ENCODE measurements around the gene KCNC3.
"Not testable (repeated sequence)": the region's sequence is repeated elsewhere in the genome, so short reads cannot be mapped to it uniquely, and the experiment has no call there.

The KCNC3 gene

DNA sequence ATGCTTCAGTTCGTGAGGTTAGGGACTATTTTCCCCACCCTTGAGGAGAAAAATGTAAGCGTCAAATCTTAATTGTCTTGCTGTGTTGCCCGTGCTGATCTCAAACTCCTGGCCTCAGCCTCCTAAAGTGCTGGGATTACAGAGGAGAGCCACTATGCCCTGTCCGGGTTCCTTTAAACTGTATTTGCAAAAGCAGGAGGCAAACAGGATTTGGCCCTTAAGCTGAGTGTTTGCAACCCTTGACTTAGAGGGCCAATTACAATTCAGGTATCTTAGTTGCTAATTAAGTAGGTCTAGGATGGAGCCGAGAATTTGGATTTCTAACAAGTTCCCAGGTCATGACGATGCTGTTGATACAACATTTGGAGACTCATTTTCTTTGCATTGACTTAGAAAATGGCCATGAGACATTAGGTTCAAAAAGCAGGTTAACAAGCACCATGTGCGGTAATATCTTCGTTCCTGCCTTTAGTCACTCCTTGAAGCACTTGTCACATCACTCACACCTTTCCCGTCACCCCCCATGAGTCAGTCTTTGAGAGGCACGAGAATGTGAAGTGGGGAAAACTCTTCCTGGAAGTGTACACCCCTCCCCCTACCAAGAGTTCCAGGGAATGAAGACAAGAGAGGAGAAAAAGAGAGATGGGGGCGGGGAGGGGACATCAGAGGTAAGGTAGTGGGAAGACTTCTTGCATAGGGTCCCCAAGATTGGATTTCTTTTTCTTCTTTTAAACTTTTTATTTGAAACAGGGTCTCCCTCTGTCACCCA, 33.7 kb upstream of the KCNC3 start:
- Histone ChIP-seq H3K27me3 (ENCODE audit: control insufficient read depth, insufficient read depth, low read length) (no peaks in the 10 kb centered on the region), H3K9me3 (ENCODE audit: control insufficient read depth, insufficient read depth, low read length) (no peaks in the 10 kb centered on the region), H3K27ac (ENCODE audit: low read depth, low read length) (no peak overlapping the region), H3K9ac (ENCODE audit: low read depth, low read length) (no peak overlapping the region), H3K4me3 (ENCODE audit: low read depth, low read length) (no peak overlapping the region), H3K36me3 (ENCODE audit: control insufficient read depth, insufficient read depth, low read length) (no peaks in the 10 kb centered on the region), H3K4me1 (ENCODE audit: control insufficient read depth, insufficient read depth, low read length) (no peaks in the 10 kb centered on the region)

DNA sequence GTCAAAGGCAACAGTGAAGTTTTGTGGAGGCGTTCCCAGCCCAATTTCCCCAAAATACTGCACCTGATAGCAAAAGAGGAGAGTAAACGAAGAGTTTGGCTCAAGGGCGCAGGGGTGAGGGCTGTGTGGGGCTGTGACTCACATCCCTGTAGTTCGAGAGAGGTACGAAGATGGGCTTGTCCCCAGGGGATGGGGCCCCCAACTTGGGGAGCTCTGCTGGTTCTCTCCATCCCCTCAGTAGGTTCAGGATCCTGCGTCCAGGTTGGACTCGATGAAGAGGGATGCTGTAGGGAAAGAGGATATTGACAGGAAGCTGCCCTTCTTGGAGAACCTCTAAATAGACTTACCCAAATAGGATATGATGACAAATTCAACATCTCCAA, 32.8 kb upstream of the KCNC3 start:
- no peaks in the 10 kb centered on the region for H3K4me1 ChIP-seq (ENCODE audit: control insufficient read depth, insufficient read depth, low read length)
- no peaks in the 10 kb centered on the region for H3K27me3 ChIP-seq (ENCODE audit: control insufficient read depth, insufficient read depth, low read length)
- no peak overlapping the region for H3K4me3 ChIP-seq (ENCODE audit: low read depth, low read length)
- H3K9me3 ChIP-seq (ENCODE audit: control insufficient read depth, insufficient read depth, low read length): no peaks in the 10 kb centered on the region
- H3K27ac ChIP-seq (ENCODE audit: low read depth, low read length): no peak overlapping the region
- no peaks in the 10 kb centered on the region for H3K36me3 ChIP-seq (ENCODE audit: control insufficient read depth, insufficient read depth, low read length)
- no peak overlapping the region for H3K9ac ChIP-seq (ENCODE audit: low read depth, low read length)

DNA sequence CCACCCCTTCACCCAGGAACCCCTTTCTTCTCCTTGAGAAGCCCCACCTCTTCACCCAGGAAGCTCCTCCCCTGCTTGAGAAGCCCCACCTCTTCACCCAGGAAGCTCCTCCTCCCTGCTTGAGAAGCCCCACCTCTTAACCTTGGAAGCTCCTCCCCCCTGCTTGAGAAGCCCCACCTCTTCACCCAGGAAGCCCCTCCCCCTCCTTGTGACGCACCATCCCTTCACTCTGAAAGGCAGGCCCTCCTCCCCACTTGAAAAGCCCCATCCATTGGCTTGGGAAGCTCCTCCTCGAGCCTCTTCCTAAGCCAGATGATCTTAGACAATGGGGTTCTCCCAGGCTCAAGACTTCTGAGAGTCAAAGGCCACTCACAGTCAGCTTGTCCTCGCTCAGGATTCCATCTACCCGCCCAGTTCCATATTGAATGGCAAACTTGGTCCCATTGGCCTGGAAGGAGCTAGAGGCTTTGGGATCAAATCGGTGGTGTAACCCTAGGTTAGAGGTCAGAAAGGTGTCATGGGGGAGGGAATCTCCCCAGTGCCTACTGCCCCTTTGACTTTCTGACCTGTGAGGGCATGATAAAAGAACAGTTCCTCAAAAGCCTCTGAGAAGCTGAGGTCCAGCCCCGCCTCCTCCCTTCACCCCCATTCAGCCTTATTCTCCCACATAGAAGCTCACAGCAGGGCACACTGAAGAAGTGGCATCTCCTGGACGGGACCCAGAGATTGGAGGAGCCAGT, 32.3 kb upstream of the KCNC3 start:
- H3K9me3 ChIP-seq (ENCODE audit: control insufficient read depth, insufficient read depth, low read length): no peaks in the 10 kb centered on the region
- H3K27ac ChIP-seq (ENCODE audit: low read depth, low read length): no peak overlapping the region
- no peak overlapping the region for H3K9ac ChIP-seq (ENCODE audit: low read depth, low read length)
- H3K36me3 ChIP-seq (ENCODE audit: control insufficient read depth, insufficient read depth, low read length): no peaks in the 10 kb centered on the region
- no peaks in the 10 kb centered on the region for H3K27me3 ChIP-seq (ENCODE audit: control insufficient read depth, insufficient read depth, low read length)
- H3K4me1 ChIP-seq (ENCODE audit: control insufficient read depth, insufficient read depth, low read length): no peaks in the 10 kb centered on the region
- H3K4me3 ChIP-seq (ENCODE audit: low read depth, low read length): no peak overlapping the region

DNA sequence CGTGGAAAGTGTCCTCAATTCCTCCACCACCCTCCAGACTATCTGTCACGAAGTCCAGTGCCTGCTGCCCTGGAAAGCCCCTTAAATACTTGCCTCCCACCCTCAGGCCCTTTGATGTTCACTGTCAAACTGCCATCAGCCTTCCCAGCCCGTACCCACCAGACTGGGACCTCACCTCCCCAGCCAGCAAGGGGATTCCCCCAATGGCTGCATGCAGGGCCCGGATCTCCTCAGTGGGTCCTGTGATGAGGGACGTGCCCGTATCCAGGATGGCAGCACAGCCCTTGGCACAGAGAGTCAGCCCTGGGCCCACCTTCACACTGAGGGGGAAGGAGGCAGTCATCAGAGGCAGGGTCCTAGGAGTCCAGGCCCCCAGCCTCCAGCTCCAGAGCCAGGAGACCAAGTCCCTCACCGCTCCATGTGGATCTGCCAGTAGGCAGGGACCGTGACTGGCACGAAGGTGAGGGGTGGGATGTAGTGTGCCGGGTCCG, 30.2 kb upstream of the KCNC3 start:
- no peaks in the 10 kb centered on the region for H3K4me1 ChIP-seq (ENCODE audit: control insufficient read depth, insufficient read depth, low read length)
- no peak overlapping the region for H3K27ac ChIP-seq (ENCODE audit: low read depth, low read length)
- no peaks in the 10 kb centered on the region for H3K9me3 ChIP-seq (ENCODE audit: control insufficient read depth, insufficient read depth, low read length)
- H3K9ac ChIP-seq (ENCODE audit: low read depth, low read length): no peak overlapping the region
- H3K36me3 ChIP-seq (ENCODE audit: control insufficient read depth, insufficient read depth, low read length): no peaks in the 10 kb centered on the region
- H3K4me3 ChIP-seq (ENCODE audit: low read depth, low read length): no peak overlapping the region
- no peaks in the 10 kb centered on the region for H3K27me3 ChIP-seq (ENCODE audit: control insufficient read depth, insufficient read depth, low read length)

DNA sequence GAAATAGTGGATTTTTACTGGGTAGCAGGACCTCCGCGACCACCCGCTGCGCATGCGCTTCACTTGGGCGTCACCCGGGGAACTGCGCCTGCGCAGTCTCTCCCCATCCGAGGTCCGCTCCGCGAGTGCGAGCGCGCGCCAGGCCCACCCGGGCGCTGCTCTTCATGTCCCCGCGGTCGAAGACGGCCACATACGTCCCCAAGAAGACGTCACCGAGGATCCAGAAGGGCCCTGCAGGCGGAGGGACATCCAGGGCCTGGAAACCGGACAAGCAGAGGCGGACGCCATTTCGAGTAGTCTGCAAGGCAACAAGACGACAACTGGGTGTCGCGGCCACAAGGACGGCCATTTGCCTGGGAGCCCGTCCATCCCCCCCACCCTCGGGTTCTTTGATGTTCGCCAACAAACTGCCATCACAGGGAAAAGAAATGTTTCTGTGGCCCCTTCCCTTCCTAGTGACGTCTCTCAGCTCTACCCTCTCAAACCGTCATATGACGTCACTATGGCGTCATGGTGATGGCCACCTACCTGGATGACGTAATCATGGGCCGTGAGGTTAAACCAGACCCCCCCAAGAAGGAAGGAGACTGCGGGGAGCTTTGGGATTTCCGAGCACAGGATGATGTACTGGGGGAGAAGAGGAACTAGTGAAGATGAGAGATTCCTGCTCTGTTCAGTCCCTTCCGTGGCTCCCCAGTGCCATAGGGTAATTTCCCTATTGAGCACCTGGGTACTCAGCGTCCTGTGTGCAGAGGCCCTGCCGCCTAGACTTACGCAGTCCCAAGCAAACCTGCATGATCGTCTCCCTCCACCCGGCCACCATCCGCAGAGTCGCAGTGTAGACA, 29.5 kb upstream of the KCNC3 start:
- Histone ChIP-seq H3K27me3 (ENCODE audit: control insufficient read depth, insufficient read depth, low read length) (no peaks in the 10 kb centered on the region), H3K27ac (ENCODE audit: low read depth, low read length) (no peak overlapping the region), H3K9ac (ENCODE audit: low read depth, low read length) (no peak overlapping the region), H3K9me3 (ENCODE audit: control insufficient read depth, insufficient read depth, low read length) (no peaks in the 10 kb centered on the region), H3K4me3 (ENCODE audit: low read depth, low read length) (no peak overlapping the region), H3K36me3 (ENCODE audit: control insufficient read depth, insufficient read depth, low read length) (no peaks in the 10 kb centered on the region), H3K4me1 (ENCODE audit: control insufficient read depth, insufficient read depth, low read length) (no peaks in the 10 kb centered on the region)

DNA sequence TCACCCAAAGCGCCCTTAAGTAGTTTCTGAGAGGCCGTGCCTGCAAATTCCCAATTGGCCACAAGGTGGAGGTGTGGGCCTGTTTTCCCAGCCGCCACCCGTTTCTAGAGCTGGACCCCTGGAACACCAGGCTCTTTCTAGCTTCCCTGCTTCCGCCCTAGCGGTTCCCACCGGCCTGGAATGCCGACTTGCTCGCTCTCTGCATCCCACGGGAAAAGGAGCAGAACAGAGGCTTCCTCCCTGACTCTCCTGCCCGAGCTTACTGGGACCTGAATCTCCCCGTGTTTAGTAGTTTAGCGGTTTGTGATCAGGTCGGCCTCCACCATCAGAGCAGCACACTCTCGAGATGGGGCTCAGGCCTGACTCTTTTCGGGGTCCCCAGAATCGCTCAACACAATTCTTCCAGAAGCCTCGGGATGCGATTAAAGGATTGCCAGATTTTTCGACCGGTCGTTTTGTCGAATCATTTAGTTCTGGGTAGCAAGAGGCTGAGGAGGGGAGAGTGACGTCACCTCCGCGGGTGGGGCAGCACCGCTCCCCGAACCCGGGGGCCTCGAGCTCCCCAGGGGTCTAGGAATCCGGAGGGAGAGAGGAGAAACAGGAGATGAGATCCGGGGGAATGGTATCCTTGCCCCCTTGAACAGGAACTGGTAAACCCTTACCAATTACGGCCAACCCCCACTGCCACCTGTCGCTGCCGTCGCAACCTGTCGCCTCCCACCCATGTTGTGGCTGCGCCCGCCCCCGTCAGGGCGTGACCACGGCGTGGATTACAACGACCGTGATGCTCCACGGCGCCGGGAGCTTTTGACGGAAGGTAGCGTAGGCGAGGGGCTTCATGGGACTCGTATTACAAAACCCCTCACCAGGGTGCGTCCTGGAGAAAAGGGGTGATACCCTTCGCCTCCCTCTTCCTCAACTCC, 28.3 kb upstream of the KCNC3 start:
- Histone ChIP-seq H3K4me3 (ENCODE audit: low read depth, low read length) (no peak overlapping the region), H3K36me3 (ENCODE audit: control insufficient read depth, insufficient read depth, low read length) (no peaks in the 10 kb centered on the region), H3K27me3 (ENCODE audit: control insufficient read depth, insufficient read depth, low read length) (no peaks in the 10 kb centered on the region), H3K27ac (ENCODE audit: low read depth, low read length) (no peak overlapping the region), H3K9ac (ENCODE audit: low read depth, low read length) (no peak overlapping the region), H3K4me1 (ENCODE audit: control insufficient read depth, insufficient read depth, low read length) (no peaks in the 10 kb centered on the region), H3K9me3 (ENCODE audit: control insufficient read depth, insufficient read depth, low read length) (no peaks in the 10 kb centered on the region)

DNA sequence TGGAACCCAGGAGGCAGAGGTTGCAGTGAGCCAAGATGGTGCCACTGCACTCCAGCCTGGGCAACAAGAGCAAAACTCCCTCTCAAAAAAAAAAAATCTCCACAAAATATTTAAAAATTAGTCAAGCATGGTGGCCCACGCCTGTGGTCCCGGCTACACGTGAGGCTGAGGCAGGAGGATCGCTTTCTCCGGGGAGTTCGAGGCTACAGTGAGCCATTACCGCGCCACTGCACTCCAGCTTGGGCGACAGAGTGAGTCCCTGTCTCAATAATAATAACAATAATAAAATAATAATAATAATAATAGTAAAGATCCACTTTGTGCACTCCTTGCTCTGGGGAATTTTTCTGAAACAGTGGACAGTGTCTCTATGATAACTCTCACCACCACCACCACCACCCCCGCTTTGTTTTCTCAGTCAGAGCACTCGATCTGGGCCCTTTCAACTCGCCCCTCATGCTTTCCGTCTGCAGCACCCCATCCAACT, 27.6 kb upstream of the KCNC3 start:
- Histone ChIP-seq H3K27me3 (ENCODE audit: control insufficient read depth, insufficient read depth, low read length) (no peaks in the 10 kb centered on the region), H3K4me1 (ENCODE audit: control insufficient read depth, insufficient read depth, low read length) (no peaks in the 10 kb centered on the region), H3K9me3 (ENCODE audit: control insufficient read depth, insufficient read depth, low read length) (no peaks in the 10 kb centered on the region), H3K36me3 (ENCODE audit: control insufficient read depth, insufficient read depth, low read length) (no peaks in the 10 kb centered on the region), H3K9ac (ENCODE audit: low read depth, low read length) (no peak overlapping the region), H3K4me3 (ENCODE audit: low read depth, low read length) (no peak overlapping the region), H3K27ac (ENCODE audit: low read depth, low read length) (no peak overlapping the region)

DNA sequence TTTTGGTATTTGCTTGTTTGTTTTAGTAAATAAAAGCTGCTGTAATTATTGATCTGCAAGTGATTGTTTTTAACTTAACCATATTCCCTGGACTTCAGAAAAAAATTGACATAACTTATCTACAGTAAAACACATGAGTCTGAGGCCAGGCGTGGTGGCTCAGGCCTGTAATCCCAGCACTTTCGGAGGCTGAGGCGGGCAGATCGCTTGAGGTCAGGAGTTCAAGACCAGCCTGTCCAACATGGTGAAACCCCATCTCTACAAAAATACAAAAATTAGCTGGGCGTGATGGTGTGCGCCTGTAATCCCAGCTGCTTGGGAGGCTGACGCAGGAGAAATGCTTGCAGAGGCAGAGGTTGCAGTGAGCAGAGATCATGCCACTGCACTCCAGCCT, 24.3 kb upstream of the KCNC3 start:
- H3K4me1 ChIP-seq (ENCODE audit: control insufficient read depth, insufficient read depth, low read length); H3K36me3 ChIP-seq (ENCODE audit: control insufficient read depth, insufficient read depth, low read length); H3K9me3 ChIP-seq (ENCODE audit: control insufficient read depth, insufficient read depth, low read length); H3K9ac ChIP-seq (ENCODE audit: low read depth, low read length); H3K27ac ChIP-seq (ENCODE audit: low read depth, low read length); H3K4me3 ChIP-seq (ENCODE audit: low read depth, low read length); H3K27me3 ChIP-seq (ENCODE audit: control insufficient read depth, insufficient read depth, low read length): not testable (repeated sequence)

GRCh38 chr19:50352242-50352641, 23.1 kb upstream of the KCNC3 start:
- H3K9ac ChIP-seq (ENCODE audit: low read depth, low read length): no peak overlapping the region

More at GRCh38 chr19:50352242-50352641, 23.1 kb upstream of the KCNC3 start:
- Histone ChIP-seq H3K36me3 (ENCODE audit: control insufficient read depth, insufficient read depth, low read length) (no peaks in the 10 kb centered on the region), H3K9me3 (ENCODE audit: control insufficient read depth, insufficient read depth, low read length) (no peaks in the 10 kb centered on the region), H3K27ac (ENCODE audit: low read depth, low read length) (no peak overlapping the region), H3K4me1 (ENCODE audit: control insufficient read depth, insufficient read depth, low read length) (no peaks in the 10 kb centered on the region), H3K4me3 (ENCODE audit: low read depth, low read length) (no peak overlapping the region), H3K27me3 (ENCODE audit: control insufficient read depth, insufficient read depth, low read length) (no peaks in the 10 kb centered on the region)

Data from HUES48 (cell line).